HL-60 (cell line): Measurements from ENCODE around the gene BCL6.

Experiments
- CTCF ChIP-seq: IDR thresholded peaks from one replicate; pipeline ENCODE4 v1.5.1; 2011; ENCODE audit warnings: low read length, control low read depth, inconsistent platforms; ENCODE audit not compliant: insufficient read depth
- REST ChIP-seq: IDR thresholded peaks from 2 replicates; pipeline ENCODE4 v1.6.1; 2012; ENCODE audit warnings: low read depth; ENCODE audit not compliant: insufficient replicate concordance
- SPI1 ChIP-seq: IDR thresholded peaks from 2 replicates; pipeline ENCODE4 v1.6.1; 2012; ENCODE audit warnings: low read depth, mild to moderate bottlenecking, borderline replicate concordance

GRCh38 chr3:187789872-187790271 lies 44.6 kb upstream of the BCL6 start:
- TF ChIP-seq CTCF (no peak), REST (no peak), SPI1 (no peak)
